ENCODE measurements around the gene ENTPD5.
A peak's percentile ranks its signal among the peaks of the same experiment; 100 is the strongest.
"Not testable (repeated sequence)": the region's sequence is repeated elsewhere in the genome, so short reads cannot be mapped to it uniquely, and the experiment has no call there.

Gene ENTPD5

GRCh38 chr14:73937012-73937411, 82.1 kb downstream of the ENTPD5 start:
- DNase-seq: no peak

- DNase-seq: no peak
Measured at GRCh38 chr14:73936548-73936947, 82.5 kb downstream of the ENTPD5 start.

- DNase-seq: peak in 1 of 2 experiments; percentile 31
Measured at GRCh38 chr14:73935666-73936065, 83.4 kb downstream of the ENTPD5 start.

- no peak for DNase-seq
Measured at GRCh38 chr14:73924337-73924736, 94.8 kb downstream of the ENTPD5 start.

GRCh38 chr14:73919457-73919856, 99.6 kb downstream of the ENTPD5 start:
- not testable (repeated sequence) for DNase-seq

- no peak for DNase-seq
Measured at GRCh38 chr14:73916324-73916723, 102.8 kb downstream of the ENTPD5 start.

GRCh38 chr14:73913256-73913655, 105.8 kb downstream of the ENTPD5 start:
- no peak for DNase-seq

- no peak for DNase-seq
Measured at GRCh38 chr14:73909681-73910080, 109.4 kb downstream of the ENTPD5 start.
